ENCODE data around the gene TRPV6.

TRPV6 gene

GRCh38 chr7:142885311-142886230 lies at the start of gene TRPV6:
TSS of gene TRPV6 (minus strand) at chr7:142885745.
- DNase-seq (ENCODE audit: low read depth in 4 of 4, low spot score in 1 of 4): no peak

GRCh38 chr7:142934056-142934455 lies 48.5 kb upstream of the TRPV6 start:
- DNase-seq (ENCODE audit: low read depth in 4 of 4, low spot score in 1 of 4): no peak

- no peak for DNase-seq (ENCODE audit: low read depth in 4 of 4, low spot score in 1 of 4)
Measured at GRCh38 chr7:142933624-142934023, 48.1 kb upstream of the TRPV6 start, which contains the start of gene TRPV5. TSS of gene TRPV5 (minus strand) at chr7:142933746. CDS start at chr7:142933459, 287 bp downstream.

GRCh38 chr7:142933092-142933475 lies 47.5 kb upstream of the TRPV6 start:
- DNase-seq (ENCODE audit: low read depth in 4 of 4, low spot score in 1 of 4): no peak

GRCh38 chr7:142932386-142933091 lies 47.0 kb upstream of the TRPV6 start:
- DNase-seq (ENCODE audit: low read depth in 4 of 4, low spot score in 1 of 4): no peak

GRCh38 chr7:142930126-142930730 lies 44.7 kb upstream of the TRPV6 start:
- no peak for DNase-seq (ENCODE audit: low read depth in 4 of 4, low spot score in 1 of 4)

GRCh38 chr7:142927949-142928348 lies 42.4 kb upstream of the TRPV6 start:
- no peak for DNase-seq (ENCODE audit: low read depth in 4 of 4, low spot score in 1 of 4)

GRCh38 chr7:142927085-142927745 lies 41.7 kb upstream of the TRPV6 start:
- no peak for DNase-seq (ENCODE audit: low read depth in 4 of 4, low spot score in 1 of 4)

GRCh38 chr7:142925413-142925812 lies 39.9 kb upstream of the TRPV6 start:
- DNase-seq (ENCODE audit: low read depth in 4 of 4, low spot score in 1 of 4): no peak

GRCh38 chr7:142923391-142923790 lies 37.8 kb upstream of the TRPV6 start:
- no peak for DNase-seq (ENCODE audit: low read depth in 4 of 4, low spot score in 1 of 4)

GRCh38 chr7:142919656-142920055 lies 34.1 kb upstream of the TRPV6 start:
- DNase-seq (ENCODE audit: low read depth in 4 of 4, low spot score in 1 of 4): no peak

GRCh38 chr7:142918901-142919300 lies 33.4 kb upstream of the TRPV6 start:
- no peak for DNase-seq (ENCODE audit: low read depth in 4 of 4, low spot score in 1 of 4)

GRCh38 chr7:142917447-142917846 lies 31.9 kb upstream of the TRPV6 start:
- DNase-seq (ENCODE audit: low read depth in 4 of 4, low spot score in 1 of 4): no peak

- no peak for DNase-seq (ENCODE audit: low read depth in 4 of 4, low spot score in 1 of 4)
Measured at GRCh38 chr7:142916508-142916907, 31.0 kb upstream of the TRPV6 start.

GRCh38 chr7:142915315-142915714 lies 29.8 kb upstream of the TRPV6 start:
- DNase-seq (ENCODE audit: low read depth in 4 of 4, low spot score in 1 of 4): no peak

GRCh38 chr7:142914121-142914520 lies 28.6 kb upstream of the TRPV6 start:
- no peak for DNase-seq (ENCODE audit: low read depth in 4 of 4, low spot score in 1 of 4)

GRCh38 chr7:142913566-142913965 lies 28.0 kb upstream of the TRPV6 start:
- DNase-seq (ENCODE audit: low read depth in 4 of 4, low spot score in 1 of 4): no peak

GRCh38 chr7:142913051-142913450 lies 27.5 kb upstream of the TRPV6 start:
- DNase-seq (ENCODE audit: low read depth in 4 of 4, low spot score in 1 of 4): no peak

GRCh38 chr7:142910481-142910880 lies 24.9 kb upstream of the TRPV6 start:
- DNase-seq (ENCODE audit: low read depth in 4 of 4, low spot score in 1 of 4): no peak

GRCh38 chr7:142910031-142910433 lies 24.5 kb upstream of the TRPV6 start:
- no peak for DNase-seq (ENCODE audit: low read depth in 4 of 4, low spot score in 1 of 4)
